ENCODE results near the gene ETV3L.
"Not testable (repeated sequence)": the region's sequence is repeated elsewhere in the genome, so short reads cannot be mapped to it uniquely, and the experiment has no call there.

ETV3L gene

GRCh38 chr1:157077394-157077793 lies 22.2 kb downstream of the ETV3L start:
- DNase-seq (no peak), ATAC-seq (no peak)

- peak; percentile 56 for DNase-seq
Observed at GRCh38 chr1:157073944-157074685, 25.5 kb downstream of the ETV3L start.

GRCh38 chr1:157069601-157070000 lies 30.0 kb downstream of the ETV3L start:
- DNase-seq (no peak), ATAC-seq (no peak)

More at GRCh38 chr1:157073944-157074685, 25.5 kb downstream of the ETV3L start:
- peak; percentile 36 for ATAC-seq

- not testable (repeated sequence) for ATAC-seq
Observed at GRCh38 chr1:157059241-157059640, 40.4 kb downstream of the ETV3L start.

GRCh38 chr1:157056269-157056668 lies 43.3 kb downstream of the ETV3L start:
- no peak for DNase-seq
- no peak for ATAC-seq

More at GRCh38 chr1:157059241-157059640, 40.4 kb downstream of the ETV3L start:
- not testable (repeated sequence) for DNase-seq

GRCh38 chr1:157055729-157056128 lies 43.9 kb downstream of the ETV3L start:
- ATAC-seq, DNase-seq: not testable (repeated sequence)

- ATAC-seq: no peak
- no peak for DNase-seq
Observed at GRCh38 chr1:157050836-157051235, 48.8 kb downstream of the ETV3L start.

- no peak for ATAC-seq
- no peak for DNase-seq
Observed at GRCh38 chr1:157047062-157047410, 52.6 kb downstream of the ETV3L start.

GRCh38 chr1:157045250-157046218 lies 54.1 kb downstream of the ETV3L start, which contains the start of gene ARHGEF11:
ARHGEF11 (minus strand) TSS chr1:157045742; CDS start chr1:157044330, 1,412 bp downstream.
- peak; percentile 53 for DNase-seq
- peak; percentile 69 for ATAC-seq

GRCh38 chr1:157044326-157044725 lies 55.3 kb downstream of the ETV3L start:
- DNase-seq (no peak), ATAC-seq (no peak)

- ATAC-seq (no peak), DNase-seq (no peak)
Observed at GRCh38 chr1:157043685-157044084, 55.9 kb downstream of the ETV3L start.

- DNase-seq (no peak), ATAC-seq (no peak)
Observed at GRCh38 chr1:157042846-157043245, 56.8 kb downstream of the ETV3L start.
